Nephron progenitor cell (in vitro differentiated cells): Measurements from ENCODE around the gene GSG1L.

Experiments
- DNase-seq: peaks from one replicate; pipeline ENCODE4 v3.0.0; 2021
- H3K27ac Mint-ChIP-seq: 2 replicates; pipeline ENCODE4 v1.8.0; 2021; ENCODE audit warnings: mild to moderate bottlenecking, moderate library complexity, mixed read lengths
- H3K27me3 Mint-ChIP-seq: 2 replicates; pipeline ENCODE4 v1.8.0; 2021; ENCODE audit warnings: mild to moderate bottlenecking, low read depth, mixed read lengths; ENCODE audit not compliant: poor library complexity
- H3K36me3 Mint-ChIP-seq: 2 replicates; pipeline ENCODE4 v1.8.0; 2021; ENCODE audit warnings: low read depth, mixed read lengths
- H3K4me1 Mint-ChIP-seq: 2 replicates; pipeline ENCODE4 v1.8.0; 2021; ENCODE audit warnings: mixed read lengths
- H3K4me3 Mint-ChIP-seq: 2 replicates; pipeline ENCODE4 v1.8.0; 2021; ENCODE audit warnings: mild to moderate bottlenecking, moderate library complexity, mixed read lengths
- H3K9me3 Mint-ChIP-seq: 2 replicates; pipeline ENCODE4 v1.8.0; 2021; ENCODE audit warnings: mild to moderate bottlenecking, moderate library complexity, mixed read lengths
- TF ChIP-seq, protein P1 (sequence below): fragments of 200-600 bp; sonication (generic); IDR thresholded peaks from 2 replicates; pipeline ENCODE4 v1.5.0; 2021; ENCODE audit warnings: antibody characterized with exemption

The GSG1L gene

DNA sequence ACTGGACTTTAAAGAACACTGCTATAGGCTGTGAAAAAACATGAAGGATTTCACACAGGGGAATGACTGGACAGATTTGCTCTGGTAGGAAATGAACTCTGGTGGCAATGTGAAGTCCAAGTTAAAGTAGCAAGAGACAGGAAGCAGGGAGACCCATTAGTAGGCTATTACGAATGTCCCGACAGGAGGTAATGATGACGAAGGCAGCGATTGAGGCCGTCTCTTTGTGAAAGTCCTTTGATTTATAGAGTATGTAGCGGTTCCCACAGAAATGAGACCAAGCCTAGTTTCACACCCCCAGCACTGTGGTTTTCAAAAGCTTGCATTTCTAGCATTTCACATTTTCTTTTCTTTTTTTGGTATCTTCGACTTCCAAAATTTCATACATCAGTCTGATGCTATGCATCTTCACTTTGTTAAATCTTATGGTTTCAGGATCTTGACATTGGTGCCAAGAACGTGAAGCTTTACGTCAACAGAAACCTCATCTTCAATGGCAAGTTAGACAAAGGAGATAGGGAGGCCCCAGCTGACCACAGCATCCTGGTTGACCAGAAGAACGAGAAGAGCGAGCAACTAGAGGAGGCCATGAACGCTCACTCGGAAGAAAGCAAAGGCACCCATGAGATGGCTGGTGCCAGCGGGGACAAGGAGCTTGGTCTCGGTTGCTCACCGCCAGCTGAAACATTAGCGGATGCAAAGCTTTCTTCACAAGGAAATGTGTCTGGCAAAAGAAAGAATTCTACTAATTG lies 323.7 kb downstream of the GSG1L start:
- Mint-ChIP-seq H3K9me3 (no peaks in the 10 kb centered on the region), H3K27ac (peak overlapping the region; percentile 34), H3K4me1 (peaks cover 41% of the 10 kb centered on the region), H3K4me3 (no peak overlapping the region), H3K36me3 (peaks cover 36% of the 10 kb centered on the region), H3K27me3 (peaks cover 3% of the 10 kb centered on the region)
- TF ChIP-seq, protein P1, sequence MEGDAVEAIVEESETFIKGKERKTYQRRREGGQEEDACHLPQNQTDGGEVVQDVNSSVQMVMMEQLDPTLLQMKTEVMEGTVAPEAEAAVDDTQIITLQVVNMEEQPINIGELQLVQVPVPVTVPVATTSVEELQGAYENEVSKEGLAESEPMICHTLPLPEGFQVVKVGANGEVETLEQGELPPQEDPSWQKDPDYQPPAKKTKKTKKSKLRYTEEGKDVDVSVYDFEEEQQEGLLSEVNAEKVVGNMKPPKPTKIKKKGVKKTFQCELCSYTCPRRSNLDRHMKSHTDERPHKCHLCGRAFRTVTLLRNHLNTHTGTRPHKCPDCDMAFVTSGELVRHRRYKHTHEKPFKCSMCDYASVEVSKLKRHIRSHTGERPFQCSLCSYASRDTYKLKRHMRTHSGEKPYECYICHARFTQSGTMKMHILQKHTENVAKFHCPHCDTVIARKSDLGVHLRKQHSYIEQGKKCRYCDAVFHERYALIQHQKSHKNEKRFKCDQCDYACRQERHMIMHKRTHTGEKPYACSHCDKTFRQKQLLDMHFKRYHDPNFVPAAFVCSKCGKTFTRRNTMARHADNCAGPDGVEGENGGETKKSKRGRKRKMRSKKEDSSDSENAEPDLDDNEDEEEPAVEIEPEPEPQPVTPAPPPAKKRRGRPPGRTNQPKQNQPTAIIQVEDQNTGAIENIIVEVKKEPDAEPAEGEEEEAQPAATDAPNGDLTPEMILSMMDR: no peak
- no peak for DNase-seq

DNA sequence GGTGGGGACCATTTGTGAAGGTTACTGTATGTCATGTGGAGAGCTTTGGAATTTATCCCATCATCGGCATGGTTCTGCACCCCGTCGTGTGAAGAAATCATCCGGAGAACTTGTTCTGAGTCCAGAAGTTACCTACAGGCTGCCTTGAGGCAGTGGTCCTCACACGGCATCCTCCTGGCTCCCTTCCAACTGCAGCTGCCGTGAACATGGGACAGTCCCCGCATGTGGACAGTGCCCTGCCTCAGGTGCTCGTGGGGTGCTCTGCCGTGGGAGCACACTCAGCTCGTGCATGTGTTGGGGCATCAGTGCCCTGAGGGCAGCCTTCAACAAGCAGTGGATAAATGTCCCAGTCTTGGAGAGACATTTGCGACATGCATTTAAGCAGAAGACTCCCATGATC lies 324.9 kb downstream of the GSG1L start:
- H3K27ac Mint-ChIP-seq: no peak overlapping the region
- no peaks in the 10 kb centered on the region for H3K9me3 Mint-ChIP-seq
- H3K4me1 Mint-ChIP-seq: peaks cover 42% of the 10 kb centered on the region
- TF ChIP-seq, protein P1: no peak
- peaks cover 3% of the 10 kb centered on the region for H3K27me3 Mint-ChIP-seq
- H3K4me3 Mint-ChIP-seq: no peak overlapping the region
- H3K36me3 Mint-ChIP-seq: peaks cover 29% of the 10 kb centered on the region
- DNase-seq: no peak
